Tongue (tissue), 2 donors: ENCODE measurements around the gene SARS1. TPM values are rescaled to one million over a fixed set of nuclear protein-coding genes. Genes with fewer than 3 reads are reported as not detected.
"Not testable (repeated sequence)": the region's sequence is repeated elsewhere in the genome, so short reads cannot be mapped to it uniquely, and the experiment has no call there.

Experiments
- DNase-seq: peaks from one replicate; pipeline ENCODE4 v3.0.0-alpha.2; 2015
- total RNA-seq: library from RNA; depleted of rRNA; stranded (reverse); fragments of >200 nt; gene quantifications from one replicate; pipeline ENCODE4 v1.2.3, GENCODE V29; 2014

Gene SARS1
- total RNA-seq, 1 donor from 2014 or later, result 99.2 TPM

DNA sequence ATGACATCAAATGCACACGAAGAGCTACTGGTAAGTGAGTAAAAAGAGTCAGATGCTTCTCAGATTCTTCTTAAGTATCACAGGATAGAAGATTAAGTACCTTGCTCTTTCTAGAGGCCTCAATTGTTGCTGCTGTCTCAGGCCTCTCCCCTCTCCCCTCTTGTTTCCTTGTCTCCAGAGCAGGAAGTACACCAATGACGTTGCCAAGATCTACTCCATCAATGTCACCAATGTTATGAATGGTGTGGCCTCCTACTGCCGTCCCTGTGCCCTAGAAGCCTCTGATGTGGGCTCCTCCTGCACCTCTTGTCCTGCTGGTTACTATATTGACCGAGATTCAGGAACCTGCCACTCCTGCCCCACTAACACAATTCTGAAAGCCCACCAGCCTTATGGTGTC, 21.3 kb upstream of the SARS1 start:
- DNase-seq, result no peak

DNA sequence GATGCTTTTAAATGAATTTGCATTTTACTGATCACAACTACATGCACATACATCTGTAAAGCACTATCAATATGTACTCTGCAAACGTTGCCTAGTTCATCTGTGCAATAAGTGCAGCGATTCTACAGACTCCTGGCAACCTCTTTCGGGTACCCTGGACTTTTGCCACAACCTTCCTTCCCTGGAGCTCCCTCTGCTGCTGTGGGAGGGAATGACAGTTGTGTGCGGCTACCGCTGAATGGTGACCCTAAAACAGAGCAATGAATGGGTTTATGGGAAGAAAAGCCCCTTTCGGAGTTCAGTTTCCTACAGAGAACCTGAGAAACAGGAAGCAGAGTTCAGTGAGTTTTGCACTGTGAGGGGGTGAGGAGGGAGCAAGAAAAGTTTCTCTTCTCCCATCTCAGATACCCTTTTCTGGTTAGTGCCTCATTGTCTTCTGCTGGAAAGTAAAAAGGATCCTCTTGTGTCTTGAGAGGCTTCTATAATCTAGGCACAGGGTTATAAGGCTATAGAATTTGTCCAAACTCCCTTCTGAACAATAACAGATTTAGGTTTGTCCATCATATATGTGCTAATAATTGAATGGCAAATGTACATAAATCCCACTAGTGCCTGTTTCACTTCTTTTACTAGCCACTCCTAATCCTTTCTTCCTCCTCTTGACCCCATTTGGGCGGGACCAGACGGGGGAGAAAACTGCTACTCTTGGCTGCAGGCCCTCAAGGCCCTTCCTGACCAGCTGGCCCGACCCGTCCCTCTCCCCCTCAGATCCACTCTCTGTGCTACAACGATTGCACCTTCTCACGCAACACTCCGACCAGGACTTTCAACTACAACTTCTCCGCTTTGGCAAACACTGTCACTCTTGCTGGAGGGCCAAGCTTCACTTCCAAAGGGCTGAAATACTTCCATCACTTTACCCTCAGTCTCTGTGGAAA, 19.8 kb upstream of the SARS1 start:
- DNase-seq, result no peak

DNA sequence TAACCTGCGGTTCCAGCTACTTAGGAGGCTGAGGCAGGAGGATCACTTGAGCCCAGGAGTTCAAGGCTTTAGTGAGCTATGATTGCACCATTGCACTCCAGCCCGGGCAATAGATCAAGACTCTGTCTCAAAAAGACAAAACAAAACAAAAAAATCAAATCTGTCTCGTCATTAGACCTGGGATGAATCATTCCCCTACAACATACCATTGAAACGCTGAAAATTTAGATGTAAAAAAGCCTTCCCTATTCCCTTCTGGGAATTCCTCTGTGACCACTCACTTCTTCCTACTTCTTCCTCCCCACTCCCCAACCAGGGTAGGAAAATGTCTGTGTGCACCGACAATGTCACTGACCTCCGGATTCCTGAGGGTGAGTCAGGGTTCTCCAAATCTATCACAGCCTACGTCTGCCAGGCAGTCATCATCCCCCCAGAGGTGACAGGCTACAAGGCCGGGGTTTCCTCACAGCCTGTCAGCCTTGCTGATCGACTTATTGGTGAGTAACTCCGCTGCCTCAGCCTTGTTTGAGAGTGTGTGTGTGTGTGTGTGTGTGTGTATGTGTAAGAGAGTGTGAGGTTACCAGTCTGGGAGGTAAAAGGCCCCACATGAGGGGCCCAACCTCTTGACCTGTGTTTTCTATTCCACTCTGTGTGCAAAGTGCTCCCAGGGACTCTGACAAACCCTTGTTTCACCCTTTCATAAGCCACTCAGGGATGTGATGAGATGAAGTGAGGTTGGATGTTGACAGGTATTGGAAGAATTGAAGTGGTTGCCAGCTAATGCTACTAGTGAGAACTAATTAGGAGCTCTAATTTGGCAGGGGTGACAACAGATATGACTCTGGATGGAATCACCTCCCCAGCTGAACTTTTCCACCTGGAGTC, 16.3 kb upstream of the SARS1 start:
- no peak for DNase-seq

DNA sequence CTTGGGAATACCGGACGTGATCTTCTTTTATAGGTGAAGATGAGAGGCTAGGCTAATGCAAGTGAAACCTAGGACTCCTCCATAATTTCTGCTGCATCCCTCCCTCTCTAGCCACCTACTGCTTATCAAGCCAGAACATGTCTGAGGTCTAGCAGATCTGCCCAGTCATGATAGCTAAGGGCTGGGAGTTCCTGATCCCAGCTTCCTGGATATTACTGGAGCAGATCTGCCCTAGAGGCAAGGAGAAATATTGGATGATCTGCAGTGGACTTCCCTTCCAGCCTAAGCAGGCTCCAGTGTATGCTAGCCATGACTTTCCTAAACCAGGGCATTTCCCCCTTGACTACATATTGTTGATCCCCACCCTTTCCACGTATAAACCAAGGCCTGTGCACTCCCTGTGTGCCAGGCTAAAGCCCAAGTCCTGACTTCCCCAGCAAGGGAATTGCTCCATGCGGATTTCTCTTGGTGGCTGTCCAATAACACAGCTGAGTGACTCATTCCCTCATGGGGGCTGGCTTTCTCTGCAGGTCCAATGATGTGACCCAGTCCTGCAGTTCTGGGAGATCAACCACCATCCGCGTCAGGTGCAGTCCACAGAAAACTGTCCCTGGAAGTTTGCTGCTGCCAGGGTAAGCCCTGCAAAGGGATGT, 15.5 kb upstream of the SARS1 start:
- DNase-seq, result no peak

DNA sequence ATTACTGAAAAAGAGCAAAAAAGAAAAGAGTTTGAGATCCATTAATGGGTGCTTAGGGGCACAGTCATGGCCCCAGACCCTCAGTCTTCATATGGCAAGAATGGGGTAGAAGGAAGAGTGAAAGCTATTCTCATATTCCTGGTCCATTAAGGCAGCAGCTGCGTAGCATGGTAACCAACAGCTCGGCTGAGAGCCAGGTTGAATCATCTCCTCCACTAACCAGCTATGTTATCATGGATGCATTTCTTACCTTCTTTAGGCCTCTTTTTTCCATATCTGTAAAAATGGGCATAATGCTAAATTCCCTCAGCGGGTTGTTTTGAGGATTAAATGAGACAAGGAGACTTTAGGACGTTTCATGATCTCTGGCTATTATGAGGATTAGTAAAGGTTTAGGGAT, 15.0 kb upstream of the SARS1 start:
- DNase-seq, result no peak

DNA sequence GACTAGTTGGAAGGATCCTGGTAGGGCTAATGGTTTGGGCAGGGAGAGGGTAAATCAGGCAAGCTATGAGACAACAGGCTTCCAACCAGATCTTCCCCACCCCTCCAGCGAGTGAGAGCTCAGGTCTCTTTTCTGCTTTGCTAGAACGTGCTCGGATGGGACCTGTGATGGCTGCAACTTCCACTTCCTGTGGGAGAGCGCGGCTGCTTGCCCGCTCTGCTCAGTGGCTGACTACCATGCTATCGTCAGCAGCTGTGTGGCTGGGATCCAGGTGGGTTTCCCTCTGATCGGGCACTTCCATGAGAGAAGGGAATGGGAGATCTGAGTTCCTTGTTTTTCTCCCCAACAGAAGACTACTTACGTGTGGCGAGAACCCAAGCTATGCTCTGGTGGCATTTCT, 14.0 kb upstream of the SARS1 start:
- no peak for DNase-seq

DNA sequence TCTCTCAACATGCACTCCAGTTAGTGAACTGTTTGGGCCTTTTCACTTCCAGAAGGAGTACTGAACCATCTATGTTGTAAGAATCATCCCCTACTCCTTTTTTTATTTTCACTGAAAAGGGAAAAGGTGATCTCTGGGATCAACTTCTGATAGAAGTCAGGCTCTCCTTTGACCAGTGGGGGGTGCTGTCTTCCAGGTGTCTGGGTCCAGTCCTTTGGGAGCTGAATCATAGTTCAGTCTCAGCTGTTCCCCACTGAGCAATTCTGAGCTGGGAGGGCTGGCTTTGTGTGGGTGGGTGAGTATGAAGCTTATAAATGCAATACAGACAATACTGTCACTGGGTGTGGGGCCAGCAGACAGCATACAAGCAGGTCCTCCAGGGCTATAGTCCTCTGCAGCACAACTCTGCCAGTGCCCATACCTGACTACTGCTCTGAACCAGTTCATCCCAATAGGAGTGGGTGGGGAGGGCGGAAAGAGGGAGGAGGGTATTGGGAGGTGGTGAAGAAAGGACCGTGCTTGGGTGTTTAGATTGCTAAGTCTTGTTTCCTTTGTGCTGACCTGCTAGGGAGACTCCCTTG, 12.5 kb upstream of the SARS1 start:
- peak; percentile 49 for DNase-seq

DNA sequence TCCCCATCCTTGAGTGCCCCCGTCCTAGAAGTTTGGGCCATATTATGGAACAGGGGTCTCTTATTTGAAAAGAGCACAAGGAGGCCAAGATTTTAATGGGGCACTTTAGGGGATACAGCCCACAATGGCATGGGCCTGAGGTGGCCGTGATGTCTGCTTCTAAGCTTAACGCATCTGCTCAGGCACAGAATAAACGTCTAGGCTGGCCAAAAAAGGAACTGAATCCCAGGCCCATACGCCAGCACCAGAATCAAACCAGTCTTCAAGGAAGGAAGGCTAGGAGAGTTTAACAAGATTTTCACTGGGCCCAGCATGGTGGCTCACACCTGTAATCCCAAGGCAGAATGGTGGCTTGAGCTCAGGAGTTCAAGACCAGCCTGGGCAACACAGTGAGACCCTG, 9.2 kb upstream of the SARS1 start:
- DNase-seq, result no peak

DNA sequence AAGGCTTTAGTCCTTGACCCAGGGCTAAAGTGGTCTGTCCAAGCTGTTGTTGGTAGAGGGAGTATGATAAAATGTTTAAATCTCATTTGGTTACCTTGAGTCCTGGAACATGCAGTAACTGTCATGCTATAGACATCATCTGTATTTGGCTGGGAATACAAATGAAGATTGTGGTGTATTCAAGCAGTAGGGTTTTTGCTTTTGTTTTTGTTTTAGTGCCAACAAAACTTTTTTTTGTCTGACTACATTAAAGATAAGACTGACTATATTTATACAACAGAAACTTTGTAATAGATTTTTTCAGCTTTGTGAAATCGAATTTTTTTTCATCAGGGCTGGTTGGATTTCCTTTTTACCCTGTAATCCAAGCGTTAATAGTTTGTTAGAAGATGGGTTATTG, 7.4 kb upstream of the SARS1 start:
- DNase-seq, result no peak

DNA sequence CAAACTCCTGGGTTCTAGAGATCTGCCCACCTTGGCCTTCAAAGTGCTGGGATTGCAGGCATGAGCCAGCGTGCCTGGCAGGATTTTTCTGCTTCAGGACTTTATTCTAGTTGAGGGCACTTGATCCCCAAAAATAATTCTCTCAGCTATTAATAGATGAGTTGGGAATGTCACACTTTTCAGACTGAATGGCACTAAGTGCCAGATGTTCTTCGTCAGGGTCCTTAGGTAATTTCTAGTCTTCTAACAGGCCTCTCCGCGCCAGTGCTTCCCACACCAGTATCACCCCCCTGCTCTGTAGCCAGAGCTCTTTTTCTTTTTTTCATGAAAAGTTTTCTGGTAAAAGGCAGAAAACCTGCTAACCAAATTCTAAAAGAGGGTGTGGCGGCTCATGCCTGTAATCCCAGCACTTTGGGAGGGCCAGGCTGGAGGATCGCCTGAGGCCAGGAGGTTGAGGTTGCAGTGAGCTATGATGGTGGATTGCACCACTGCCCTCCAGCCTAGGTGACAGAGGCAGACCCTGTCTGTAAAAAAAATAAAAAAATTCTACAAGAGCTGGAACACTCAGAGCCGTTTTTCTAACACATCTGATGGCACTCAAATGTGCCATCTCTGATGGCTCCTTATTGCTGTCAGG, 6.1 kb upstream of the SARS1 start:
- DNase-seq, result no peak

DNA sequence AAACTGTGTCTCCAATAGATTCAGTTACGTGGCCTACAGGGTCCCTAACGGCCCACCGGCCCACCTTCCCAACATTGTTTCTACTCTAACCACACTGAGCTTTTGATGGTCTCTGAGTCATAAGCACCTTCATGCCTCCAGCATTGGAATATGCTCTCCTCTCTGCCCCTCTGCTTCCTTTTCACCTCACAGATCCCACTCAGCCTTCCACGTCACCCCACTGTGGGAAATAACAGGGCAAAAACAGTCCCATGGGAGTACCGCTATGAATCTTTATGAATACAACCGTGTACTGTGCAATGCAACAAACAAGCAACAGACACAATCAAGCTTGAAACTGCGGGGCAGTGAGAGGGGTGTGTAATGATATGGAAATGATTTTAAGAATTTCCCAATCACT, 5.3 kb upstream of the SARS1 start:
- no peak for DNase-seq

DNA sequence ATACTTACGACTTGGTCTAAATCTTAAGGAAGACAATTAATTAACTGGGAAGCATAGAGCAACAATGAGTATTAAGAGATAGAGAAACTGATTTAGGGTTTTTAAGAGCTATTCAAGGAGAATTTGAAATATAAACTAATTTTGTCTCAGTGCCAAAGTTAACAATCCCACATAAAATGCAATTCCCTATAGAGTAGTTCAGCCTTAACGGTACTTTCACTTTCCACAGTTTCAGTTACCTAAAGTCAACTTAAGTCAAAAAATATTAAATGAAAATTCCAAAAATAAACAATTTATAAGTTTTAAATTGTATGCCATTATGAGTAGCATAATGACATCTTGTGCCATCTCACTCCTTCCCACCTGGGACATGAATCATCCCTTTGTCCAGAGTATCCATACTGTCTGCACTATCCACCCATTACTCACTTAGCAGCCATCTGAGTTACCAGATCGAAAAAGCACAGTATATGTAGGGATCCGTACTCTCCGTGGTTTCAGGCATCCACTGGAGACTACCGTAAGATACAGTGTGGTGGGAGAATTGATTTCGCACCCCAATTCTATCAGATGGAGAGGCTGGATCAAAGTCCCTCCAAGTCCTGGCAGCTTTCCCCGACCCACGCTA, 4.8 kb upstream of the SARS1 start:
- DNase-seq, result no peak

DNA sequence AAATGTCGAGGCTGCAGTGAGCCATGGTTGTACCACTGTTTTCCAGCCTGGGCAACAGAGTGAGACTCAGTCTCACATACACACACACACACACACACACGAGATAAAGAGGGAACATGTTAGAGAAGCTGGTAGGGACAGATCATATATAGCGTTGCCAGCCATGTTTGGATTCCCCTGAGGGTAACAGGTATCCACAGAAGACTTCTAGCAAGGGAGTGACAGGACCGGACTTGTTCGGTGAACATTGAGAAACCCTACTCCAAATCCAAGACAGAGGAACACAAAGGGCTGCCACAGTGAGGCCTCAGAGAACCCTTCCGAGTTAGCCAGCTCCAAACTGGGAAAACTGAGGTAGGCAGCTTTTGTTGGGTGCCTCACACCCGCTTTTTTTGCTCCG, 3.7 kb upstream of the SARS1 start:
- DNase-seq, result no peak

DNA sequence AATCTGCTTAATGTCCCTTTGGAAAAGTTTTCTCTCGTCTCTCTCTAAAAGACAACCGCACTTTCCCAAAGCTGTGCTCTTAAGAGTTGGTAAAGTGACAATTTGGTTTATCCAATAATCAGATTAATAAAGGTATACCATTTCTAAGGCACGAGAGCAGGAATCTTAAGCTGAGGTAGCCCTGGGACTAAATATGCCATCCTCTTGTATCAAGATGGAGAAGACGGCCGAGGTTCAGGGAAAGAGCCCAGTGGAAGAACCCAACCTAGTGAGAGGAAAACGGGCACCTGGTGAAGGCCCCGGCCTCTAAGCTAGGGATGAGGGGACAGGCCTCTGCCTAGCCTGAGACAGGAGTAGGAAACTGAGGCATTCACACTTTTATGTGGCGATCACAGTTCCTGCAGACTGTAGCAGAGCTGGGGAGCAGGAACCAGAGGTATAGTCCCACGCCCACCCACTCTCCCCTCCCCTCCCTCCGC, 334 bp upstream of the SARS1 start:
- DNase-seq, result no peak

DNA sequence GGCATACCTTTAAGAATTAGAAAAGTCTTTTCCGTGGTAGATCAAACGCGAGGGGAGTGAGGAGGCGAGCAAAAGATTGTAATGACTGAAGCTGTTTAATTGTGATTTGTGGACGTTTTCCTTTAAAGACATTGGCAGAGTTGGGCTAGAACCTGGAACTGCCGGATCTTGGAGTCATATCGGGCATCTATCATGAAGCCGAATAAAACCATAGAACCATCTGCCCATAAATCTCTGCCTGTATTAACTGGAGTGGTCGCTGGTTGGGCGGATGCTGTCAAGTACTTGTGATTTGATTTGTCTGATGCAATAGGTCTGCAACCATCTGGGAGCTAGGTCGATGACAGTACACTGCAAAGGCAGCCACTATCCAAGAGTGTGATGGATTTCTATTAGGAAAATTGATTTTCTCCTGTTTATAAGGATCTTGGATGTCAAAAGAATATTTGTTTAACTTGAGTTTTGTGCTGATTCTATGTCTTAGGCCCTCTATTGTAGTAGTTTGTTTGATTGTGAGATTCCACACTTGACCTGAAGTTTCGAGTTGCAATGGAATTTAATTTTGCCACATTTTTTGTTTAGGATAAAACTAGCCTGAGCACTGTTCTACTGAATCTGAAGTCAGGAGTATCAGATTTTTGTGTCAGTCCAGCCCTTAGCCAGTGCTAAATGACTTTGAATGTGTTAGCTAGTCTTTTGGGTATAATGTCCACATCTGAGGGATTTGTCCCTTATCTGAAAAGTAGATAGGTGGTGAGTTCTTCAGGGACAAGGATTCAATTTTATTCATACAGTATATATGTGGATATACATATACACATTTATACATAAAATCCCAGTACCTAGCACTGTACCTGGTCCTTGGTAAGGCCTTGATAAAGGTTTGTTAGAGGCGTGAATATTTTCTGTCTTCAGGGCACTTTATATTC, 1.2 kb downstream of the SARS1 start:
- peak; percentile 51 for DNase-seq

DNA sequence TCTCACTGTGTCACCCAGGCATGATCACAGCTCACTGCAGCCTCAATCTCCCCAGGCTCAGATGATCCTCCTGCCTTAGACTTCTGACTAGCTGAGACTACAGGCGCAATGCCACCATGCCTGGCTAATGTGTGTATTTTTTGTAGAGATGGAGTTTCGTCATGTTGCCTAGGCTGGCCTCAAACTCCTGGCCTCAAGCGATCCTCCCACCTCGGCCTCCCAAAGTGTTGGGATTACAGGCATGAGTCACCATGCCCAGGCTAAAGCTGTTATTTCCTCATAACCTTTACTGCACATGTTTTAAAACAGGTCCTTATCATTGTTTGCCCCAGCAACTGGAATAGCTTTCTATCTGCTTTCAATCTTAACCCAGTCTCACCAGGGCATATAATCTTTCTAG, 2.9 kb downstream of the SARS1 start:
- no peak for DNase-seq

DNA sequence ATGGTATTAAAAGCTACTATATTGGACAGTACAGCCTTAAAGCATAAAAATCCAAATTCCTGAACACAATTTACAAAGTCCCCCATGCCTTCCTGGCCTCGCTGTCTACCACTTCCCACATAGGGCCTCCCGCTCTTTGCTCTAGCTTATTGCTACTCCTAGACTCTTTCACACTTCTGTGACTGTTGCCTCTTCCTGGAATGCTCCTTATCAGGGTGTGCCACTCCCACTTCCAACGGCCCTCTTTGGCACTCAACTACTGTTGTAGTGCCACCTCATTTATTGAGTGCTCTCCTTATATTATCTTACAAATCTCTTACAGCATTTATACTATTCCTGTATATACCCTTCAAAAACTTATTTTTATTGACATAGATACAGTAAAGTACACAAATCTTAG, 4.8 kb downstream of the SARS1 start:
- DNase-seq, result no peak

DNA sequence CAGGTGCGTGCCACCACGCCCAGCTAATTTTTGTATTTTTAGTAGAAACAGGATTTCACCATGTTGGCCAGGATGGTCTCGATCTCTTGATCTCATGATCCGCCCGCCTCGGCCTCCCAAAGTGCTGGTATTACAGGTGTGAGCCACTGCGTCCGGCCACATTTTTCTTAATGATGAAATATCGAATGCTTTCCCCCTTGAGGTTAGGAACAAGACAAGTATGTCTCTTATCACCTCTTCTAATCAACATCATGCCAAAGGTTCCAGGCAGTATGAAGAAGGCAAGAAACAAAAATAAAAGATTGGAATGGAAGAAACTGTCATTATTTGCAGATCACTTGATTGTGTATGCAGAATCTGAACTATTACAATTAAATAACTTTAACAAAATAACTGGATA, 7.5 kb downstream of the SARS1 start:
- not testable (repeated sequence) for DNase-seq

DNA sequence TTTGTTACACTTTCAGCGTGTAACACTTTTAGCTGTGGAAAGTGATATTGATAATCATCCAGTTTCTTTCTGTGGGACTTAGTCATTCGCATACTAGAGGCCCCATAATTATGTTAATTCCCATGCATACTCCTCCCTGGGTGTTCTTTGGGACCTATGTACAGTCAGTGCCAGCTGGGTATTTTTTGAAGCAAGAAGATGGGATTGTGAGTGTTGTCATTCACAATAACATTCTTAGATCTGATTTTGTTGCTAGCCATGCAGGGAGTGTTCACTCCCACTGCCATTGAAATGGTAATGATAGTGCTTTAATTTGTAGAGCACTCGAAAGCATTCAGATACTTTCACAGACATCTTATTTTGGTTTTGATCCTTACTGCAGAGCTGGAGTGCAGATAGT, 11.6 kb downstream of the SARS1 start:
- no peak for DNase-seq
